Spleen (tissue), 11 donors: ENCODE measurements around the gene AGAP3. TPM values are rescaled to one million over a fixed set of nuclear protein-coding genes. Genes with fewer than 3 reads are reported as not detected.

Experiments
- DNase-seq: peaks from one replicate; pipeline ENCODE4 v3.0.0-alpha.2; 2020
- H3K27ac ChIP-seq, 8 donors: fragments of 200-600 bp; sonication (generic) in 7 of 8; 1 replicate in 4 of 8; 2 replicates in 4 of 8; pipeline versions ENCODE4 v1.5.0 to v1.8.0; 2016 to 2021; ENCODE audit warnings: inconsistent platforms in 4 of 8, mild to moderate bottlenecking in 4 of 8, moderate library complexity in 1 of 8
- H3K27me3 ChIP-seq, 7 donors: fragments of 200-600 bp; sonication (generic) in 6 of 7; replicated peaks in 1 of 7; 1 replicate in 4 of 7; 2 replicates in 3 of 7; pipeline versions ENCODE4 v1.5.0 to v1.8.0; 2016 to 2021; ENCODE audit warnings: inconsistent platforms in 3 of 7, mild to moderate bottlenecking in 1 of 7
- H3K36me3 ChIP-seq, 6 donors: fragments of 200-600 bp; sonication (generic) in 5 of 6; 1 replicate in 4 of 6; 2 replicates in 2 of 6; pipeline versions ENCODE4 v1.5.0 to v1.8.0; 2016 to 2021; ENCODE audit warnings: inconsistent platforms in 2 of 6
- H3K4me1 ChIP-seq, 6 donors: fragments of 200-600 bp; sonication (generic) in 5 of 6; 1 replicate in 3 of 6; 2 replicates in 3 of 6; pipeline versions ENCODE4 v1.5.0 to v1.8.0; 2016 to 2021; ENCODE audit warnings: inconsistent platforms in 3 of 6
- H3K4me3 ChIP-seq, 8 donors: fragments of 200-600 bp; sonication (generic) in 7 of 8; 1 replicate in 4 of 8; 2 replicates in 4 of 8; pipeline versions ENCODE4 v1.5.0 to v1.8.0; 2016 to 2021; ENCODE audit warnings: inconsistent platforms in 4 of 8, mild to moderate bottlenecking in 4 of 8, moderate library complexity in 2 of 8
- H3K9me3 ChIP-seq, 8 donors: fragments of 200-600 bp; sonication (generic) in 7 of 8; 1 replicate in 4 of 8; 2 replicates in 4 of 8; pipeline versions ENCODE4 v1.5.0 to v1.8.0; 2016 to 2021; ENCODE audit warnings: inconsistent platforms in 4 of 8
- POLR2A ChIP-seq, 3 donors: fragments of 450-650 bp; IDR thresholded peaks; one replicate each; pipeline ENCODE4 v1.5.1; 2017; ENCODE audit warnings: antibody characterized with exemption in 3 of 3, mild to moderate bottlenecking in 1 of 3
- POLR2AphosphoS5 ChIP-seq, 3 donors: sonication (generic); formaldehyde crosslinking; IDR thresholded peaks; one replicate each; pipeline ENCODE4 v1.5.1; 2017; ENCODE audit warnings: antibody characterized with exemption in 3 of 3
- WGBS, 5 donors: extraction: QIAGEN DNeasy Blood & Tissue Kit in 3 of 5; methylation state at CpG; one replicate each; pipeline versions ENCODE4 v1.1.5 to v1.1.7; 2013 to 2018; 5-methylcytosine and 5-hydroxymethylcytosine counted together
- intact Hi-C: fragments of 100-400 bp; cut with DNase I; formaldehyde crosslinking; loops from one replicate; pipeline ENCODE4 v1.15.0; 2023; ENCODE audit warnings: low total_unique reads
- polyA plus RNA-seq, 3 donors: library from polyadenylated mRNA; stranded (reverse); fragments of 200-250 nt; gene quantifications; one replicate each; pipeline ENCODE4 v1.2.1, GENCODE V29; 2013
- total RNA-seq, 7 donors: library from RNA; depleted of rRNA in 3 of 7; stranded (reverse); fragments of >200 nt in 3 of 7; fragmentation: NEBNext Ultra II Directional in 4 of 7; extraction: Animal tissue kit (Norgen Biotek cat#: 25700) in 4 of 7; gene quantifications; one replicate each; pipeline versions ENCODE4 v1.1.0 to v1.2.1, GENCODE V29; 2016 to 2021
- TF ChIP-seq, protein P1 (sequence below), 11 experiments: fragments of 200-600 bp in 7 of 11; fragments of 450-650 bp in 4 of 11; sonication (generic) in 4 of 11; IDR thresholded peaks in 8 of 11; conservative IDR thresholded peaks in 3 of 11; 1 replicate in 7 of 11; 2 replicates in 4 of 11; pipeline versions ENCODE4 v1.4.0 to v1.8.0; 2016 to 2021; ENCODE audit warnings: antibody characterized with exemption in 11 of 11, inconsistent platforms in 4 of 11, mild to moderate bottlenecking in 1 of 11
- donor health status: healthy with polysubstance abuse.
- donor health status: DM: no; HTN: no; CAD: no; lungs with moderate emphysema.
- donor health status: DM: no; HTN: no; CAD: no.
- donor health status: Bipolar disorder and iron deficiency.
- donor health status: healthy.
- donor health status: DM: no; HTN: no; CAD: no.
- donor health status: DM: yes; HTN: yes; CAD: no.

Gene AGAP3
- total and polyA plus RNA-seq, 10 donors = 21.8 to 94.4 (median 72.6) TPM

- TF ChIP-seq, protein P1, sequence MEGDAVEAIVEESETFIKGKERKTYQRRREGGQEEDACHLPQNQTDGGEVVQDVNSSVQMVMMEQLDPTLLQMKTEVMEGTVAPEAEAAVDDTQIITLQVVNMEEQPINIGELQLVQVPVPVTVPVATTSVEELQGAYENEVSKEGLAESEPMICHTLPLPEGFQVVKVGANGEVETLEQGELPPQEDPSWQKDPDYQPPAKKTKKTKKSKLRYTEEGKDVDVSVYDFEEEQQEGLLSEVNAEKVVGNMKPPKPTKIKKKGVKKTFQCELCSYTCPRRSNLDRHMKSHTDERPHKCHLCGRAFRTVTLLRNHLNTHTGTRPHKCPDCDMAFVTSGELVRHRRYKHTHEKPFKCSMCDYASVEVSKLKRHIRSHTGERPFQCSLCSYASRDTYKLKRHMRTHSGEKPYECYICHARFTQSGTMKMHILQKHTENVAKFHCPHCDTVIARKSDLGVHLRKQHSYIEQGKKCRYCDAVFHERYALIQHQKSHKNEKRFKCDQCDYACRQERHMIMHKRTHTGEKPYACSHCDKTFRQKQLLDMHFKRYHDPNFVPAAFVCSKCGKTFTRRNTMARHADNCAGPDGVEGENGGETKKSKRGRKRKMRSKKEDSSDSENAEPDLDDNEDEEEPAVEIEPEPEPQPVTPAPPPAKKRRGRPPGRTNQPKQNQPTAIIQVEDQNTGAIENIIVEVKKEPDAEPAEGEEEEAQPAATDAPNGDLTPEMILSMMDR (IDR thresholded peaks at IDR 0.05 in 8 of 11, conservative IDR thresholded peaks at IDR 0.05 in 3 of 11) = no peak
- TF ChIP-seq POLR2AphosphoS5 (IDR thresholded peaks at IDR 0.05) (no peak), POLR2A (IDR thresholded peaks at IDR 0.05) (no peak)
- no peak overlapping the region for H3K27ac ChIP-seq
- H3K27me3 ChIP-seq = no peaks in the 10 kb centered on the region
- peaks cover 0 to 4% (median 0%) of the 10 kb centered on the region in 6 donors for H3K4me1 ChIP-seq
- H3K9me3 ChIP-seq = no peaks in the 10 kb centered on the region
- intact Hi-C loops = no loop called here
- peaks cover 0 to 100% (median 87%) of the 10 kb centered on the region in 6 donors for H3K36me3 ChIP-seq
- 89 to 94% (median 93%) methylated on average over 12 of the region's 12 CpGs for WGBS, 5 donors
- no peak overlapping the region for H3K4me3 ChIP-seq
- no peak for DNase-seq
Measured at GRCh38 chr7:151068069-151068773, 18.1 kb upstream of the AGAP3 start.

DNA sequence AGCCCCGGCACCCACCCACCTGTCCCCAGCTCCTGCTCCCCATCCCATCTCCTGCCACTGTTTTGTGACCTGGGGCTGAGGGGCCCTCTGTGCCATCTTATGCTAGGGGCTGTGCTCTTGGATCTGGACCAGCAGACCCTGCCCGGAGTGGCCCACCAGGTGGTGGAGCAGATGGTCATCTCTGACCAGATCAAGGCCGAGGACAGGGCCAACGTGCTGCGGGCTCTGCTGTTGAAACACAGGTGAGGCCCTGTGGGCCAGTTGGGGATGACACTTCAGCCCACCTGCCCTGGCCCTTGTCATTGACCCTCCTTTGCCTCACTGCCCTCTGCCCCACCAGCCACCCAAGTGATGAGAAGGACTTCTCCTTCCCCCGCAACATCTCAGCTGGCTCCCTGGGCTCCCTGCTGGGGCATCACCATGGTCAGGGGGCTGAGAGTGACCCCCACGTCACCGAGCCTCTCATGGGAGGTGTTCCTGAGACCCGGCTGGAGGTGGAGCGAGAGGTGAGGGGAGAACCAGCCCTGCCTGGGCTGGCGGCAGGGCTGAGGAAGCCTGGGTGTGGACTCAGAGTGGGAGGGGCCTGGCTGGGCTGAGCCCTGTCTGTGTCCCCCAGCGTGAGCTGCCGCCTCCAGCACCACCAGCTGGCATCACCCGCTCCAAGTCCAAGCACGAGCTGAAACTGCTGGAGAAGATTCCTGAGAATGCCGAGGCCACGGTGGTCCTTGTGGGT is 16.3 kb upstream of the AGAP3 start:
- no peak overlapping the region for H3K27ac ChIP-seq
- intact Hi-C loops = no loop called here
- H3K27me3 ChIP-seq = no peaks in the 10 kb centered on the region
- peaks cover 0 to 100% (median 96%) of the 10 kb centered on the region in 6 donors for H3K36me3 ChIP-seq
- WGBS, 5 donors = 85 to 99% (median 91%) methylated on average over 5 to 17 of the region's 17 CpGs
- H3K4me3 ChIP-seq = no peak overlapping the region
- H3K4me1 ChIP-seq = no peaks in the 10 kb centered on the region
- DNase-seq = no peak
- TF ChIP-seq POLR2AphosphoS5 (IDR thresholded peaks at IDR 0.05) (peak in 1 of 3 donors; percentile 20), POLR2A (IDR thresholded peaks at IDR 0.05) (no peak)
- no peaks in the 10 kb centered on the region for H3K9me3 ChIP-seq

DNA sequence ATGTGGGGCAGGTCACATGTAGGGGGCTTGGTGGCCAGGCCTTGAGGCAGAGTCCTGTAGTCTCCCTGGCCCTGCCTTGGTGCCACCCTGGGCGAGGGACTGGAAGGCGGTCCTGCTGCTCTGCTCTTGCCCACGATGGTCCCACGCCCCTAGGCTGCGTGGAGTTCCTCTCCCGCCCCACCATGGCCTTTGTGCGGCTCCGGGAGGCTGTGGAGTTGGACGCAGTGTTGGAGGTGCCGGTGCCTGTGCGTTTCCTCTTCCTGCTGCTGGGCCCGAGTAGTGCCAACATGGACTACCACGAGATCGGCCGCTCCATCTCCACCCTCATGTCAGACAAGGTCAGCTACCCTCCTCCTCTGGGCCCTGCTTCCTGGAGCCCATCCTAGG is 15.7 kb upstream of the AGAP3 start:
- Histone ChIP-seq H3K9me3 (no peaks in the 10 kb centered on the region), H3K27me3 (no peaks in the 10 kb centered on the region), H3K4me3 (no peak overlapping the region), H3K4me1 (no peaks in the 10 kb centered on the region), H3K36me3 (peaks cover 0 to 100% (median 96%) of the 10 kb centered on the region in 6 donors), H3K27ac (no peak overlapping the region)
- 91 to 100% (median 92%) methylated on average over 4 to 15 of the region's 15 CpGs; no CpG with 5 or more reads in 1 of the 5 donors for WGBS, 5 donors
- peak in 1 of 3 donors; percentile 48 for TF ChIP-seq POLR2AphosphoS5 (IDR thresholded peaks at IDR 0.05)
- TF ChIP-seq, protein P1 (IDR thresholded peaks at IDR 0.05 in 8 of 11, conservative IDR thresholded peaks at IDR 0.05 in 3 of 11) = no peak
- no peak for TF ChIP-seq POLR2A (IDR thresholded peaks at IDR 0.05)
- intact Hi-C loops = no loop called here
- no peak for DNase-seq

- no peak for DNase-seq
- TF ChIP-seq, protein P1 (IDR thresholded peaks at IDR 0.05 in 8 of 11, conservative IDR thresholded peaks at IDR 0.05 in 3 of 11) = no peak
- H3K36me3 ChIP-seq = peaks cover 0 to 100% (median 96%) of the 10 kb centered on the region in 6 donors
- no peaks in the 10 kb centered on the region for H3K27me3 ChIP-seq
- H3K4me1 ChIP-seq = no peaks in the 10 kb centered on the region
- intact Hi-C loops = no loop called here
- no peak overlapping the region for H3K4me3 ChIP-seq
- H3K9me3 ChIP-seq = no peaks in the 10 kb centered on the region
- WGBS, 5 donors = 93 to 96% (median 95%) methylated on average over 39 of the region's 39 CpGs
- H3K27ac ChIP-seq = no peak overlapping the region
Measured at GRCh38 chr7:151071032-151071866, 15.0 kb upstream of the AGAP3 start.
